HCEC 1CT (cell line): ENCODE results near the gene NFKB2.

Source experiments
- DNase-seq: peaks from one replicate; pipeline ENCODE4 v3.0.0-alpha.2; 2017

Gene NFKB2

GRCh38 chr10:102408728-102409603 lies 13.5 kb downstream of the NFKB2 start:
- no peak for DNase-seq

DNA sequence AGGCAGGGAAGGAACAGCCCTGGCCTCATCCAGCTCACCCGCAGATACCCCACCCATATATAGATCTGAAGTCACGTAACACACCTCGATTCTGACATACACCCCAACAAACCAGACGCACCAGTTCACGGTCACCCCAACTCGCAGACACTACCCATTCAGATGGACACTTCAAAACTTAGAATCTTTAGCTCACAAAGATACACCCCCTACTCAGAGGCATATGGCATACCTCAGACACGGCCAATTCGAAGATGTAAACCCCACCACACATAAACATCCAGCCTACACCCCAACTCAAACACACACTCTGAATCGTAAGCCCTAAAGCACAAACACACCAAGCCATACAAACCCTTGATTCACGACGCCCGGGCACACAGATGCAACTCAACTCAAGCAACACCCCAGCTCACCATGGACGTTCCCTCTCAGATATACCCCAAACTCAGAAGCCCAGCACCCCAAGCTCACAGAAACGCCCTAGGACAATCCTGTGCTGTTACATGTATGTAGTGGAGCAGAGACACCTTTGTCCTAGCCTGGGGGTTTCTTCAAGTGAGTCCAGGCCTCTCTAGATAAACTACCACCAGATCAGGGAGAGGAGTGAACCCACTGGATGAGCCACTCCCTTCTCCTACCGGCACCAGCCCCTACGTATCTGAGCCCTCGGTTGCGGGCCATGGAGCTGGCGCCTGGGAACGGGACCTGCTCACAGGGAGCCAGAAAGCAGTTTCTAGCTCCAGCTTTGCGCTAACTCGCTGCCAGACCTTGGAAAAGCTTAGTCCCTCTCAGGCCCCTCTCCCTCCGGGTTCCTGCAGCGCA lies 14.3 kb downstream of the NFKB2 start:
- DNase-seq = no peak

- no peak for DNase-seq
Observed at GRCh38 chr10:102410429-102411073, 15.0 kb downstream of the NFKB2 start.

DNA sequence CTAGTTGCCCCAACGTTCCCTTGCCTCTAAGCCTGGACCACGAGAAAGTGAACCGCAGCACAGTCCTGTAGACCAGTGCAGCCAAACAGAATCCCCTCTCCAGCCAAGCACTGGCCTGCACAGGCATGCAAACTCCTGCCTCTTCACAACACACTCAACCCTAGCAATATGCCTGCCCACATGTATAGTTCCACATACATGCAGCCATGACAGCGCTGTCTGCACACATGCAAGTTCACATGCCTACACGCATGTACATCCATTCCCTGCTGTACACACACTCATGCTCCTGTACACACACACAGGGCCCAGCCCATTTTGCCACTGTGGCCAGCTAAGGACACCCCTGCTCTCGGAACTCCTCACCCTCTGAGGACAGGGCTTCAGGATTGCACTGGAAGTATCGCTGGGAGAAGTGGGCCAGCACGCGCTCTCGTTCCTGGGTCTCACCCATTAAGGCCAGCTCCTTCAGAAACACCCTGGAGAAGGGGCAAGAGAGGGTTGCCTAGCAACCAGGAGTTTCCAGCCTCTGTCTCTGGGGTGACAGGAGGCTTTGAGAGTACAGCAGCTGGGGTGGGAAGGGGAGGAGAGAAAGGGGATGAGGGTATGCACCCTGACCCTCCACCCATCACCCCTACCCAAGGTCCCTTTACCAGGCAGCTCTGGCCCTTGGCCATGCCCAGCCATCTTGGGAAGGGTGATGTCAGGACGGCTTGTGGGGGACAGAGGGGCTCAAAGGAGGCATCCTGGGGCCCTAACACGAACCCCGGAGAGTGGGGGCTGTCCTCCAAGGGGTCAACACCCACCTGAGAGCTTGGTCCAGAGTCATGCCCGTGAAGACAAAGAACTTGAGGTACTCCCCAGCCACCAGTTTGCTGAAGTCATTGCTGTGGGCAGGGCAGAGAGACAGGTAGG lies 16.1 kb downstream of the NFKB2 start:
- DNase-seq = no peak

- no peak for DNase-seq
Observed at GRCh38 chr10:102412293-102412692, 16.8 kb downstream of the NFKB2 start.

DNA sequence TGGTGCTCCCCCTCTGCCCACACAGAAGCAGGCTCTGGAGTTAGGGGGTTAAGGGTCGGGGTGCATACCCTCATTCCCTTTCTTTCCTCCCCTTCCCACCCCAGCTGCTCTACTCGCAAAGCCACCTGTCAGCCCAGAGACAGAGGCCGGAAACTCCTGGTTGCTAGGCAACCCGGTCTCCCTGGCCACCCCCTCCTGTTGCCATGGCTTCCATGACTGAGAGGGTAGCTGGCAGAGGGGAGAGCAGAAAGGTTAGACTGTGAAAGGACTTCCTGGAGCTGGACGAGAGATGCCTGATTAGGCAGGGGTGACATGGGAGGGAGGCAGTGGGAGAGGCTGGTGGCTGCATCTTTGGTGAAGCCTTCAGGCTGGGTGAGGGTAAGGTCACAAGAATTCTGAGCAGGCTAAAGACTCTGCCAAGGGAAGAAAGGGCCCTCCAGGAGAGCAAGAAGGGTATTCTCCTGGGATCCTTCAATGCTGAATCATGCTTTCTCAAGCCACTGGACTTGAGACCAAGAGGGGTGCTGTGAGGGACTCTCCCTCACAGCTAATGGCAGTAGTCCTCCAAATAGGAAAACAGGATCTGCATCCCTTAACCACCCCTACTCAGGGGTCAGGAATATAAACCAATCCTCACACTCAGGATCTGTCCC lies 17.7 kb downstream of the NFKB2 start:
- no peak for DNase-seq

DNA sequence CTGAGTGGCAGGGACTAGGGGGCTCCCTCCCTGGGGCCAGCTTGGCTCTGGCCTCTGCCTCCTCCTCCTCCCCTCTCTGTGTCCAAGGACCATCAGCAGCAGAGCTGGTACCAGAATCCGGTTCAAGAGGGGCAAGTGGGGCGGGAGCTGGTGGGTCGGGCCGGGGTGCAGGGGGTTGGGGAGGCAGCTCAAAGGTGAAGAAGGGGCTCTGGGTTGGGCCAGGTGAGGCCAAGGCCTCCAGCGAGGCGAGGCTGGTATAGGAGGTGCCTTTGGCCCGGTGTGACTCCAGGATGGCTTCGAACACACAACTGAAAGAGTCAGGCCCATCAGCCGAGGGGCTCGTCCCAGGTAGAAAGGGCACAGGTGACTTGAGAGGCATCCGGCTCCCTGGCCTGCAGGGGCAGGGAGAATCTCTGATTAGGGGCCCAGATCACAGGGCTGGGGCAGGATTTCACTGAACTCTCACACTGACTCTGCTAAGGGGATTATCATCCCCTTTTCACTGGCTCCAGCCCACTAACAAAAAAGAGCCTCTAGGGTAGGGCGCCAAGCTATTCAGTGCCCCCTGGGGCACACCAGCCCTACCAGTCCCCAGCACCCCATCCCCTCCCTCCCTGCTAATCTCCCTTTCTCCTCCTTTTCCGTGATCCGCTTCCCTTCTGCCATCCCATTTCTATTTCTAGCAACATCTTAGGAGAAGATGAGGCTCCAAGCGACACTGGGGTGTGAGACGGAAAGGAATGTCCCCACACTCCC lies 18.5 kb downstream of the NFKB2 start:
- no peak for DNase-seq

DNA sequence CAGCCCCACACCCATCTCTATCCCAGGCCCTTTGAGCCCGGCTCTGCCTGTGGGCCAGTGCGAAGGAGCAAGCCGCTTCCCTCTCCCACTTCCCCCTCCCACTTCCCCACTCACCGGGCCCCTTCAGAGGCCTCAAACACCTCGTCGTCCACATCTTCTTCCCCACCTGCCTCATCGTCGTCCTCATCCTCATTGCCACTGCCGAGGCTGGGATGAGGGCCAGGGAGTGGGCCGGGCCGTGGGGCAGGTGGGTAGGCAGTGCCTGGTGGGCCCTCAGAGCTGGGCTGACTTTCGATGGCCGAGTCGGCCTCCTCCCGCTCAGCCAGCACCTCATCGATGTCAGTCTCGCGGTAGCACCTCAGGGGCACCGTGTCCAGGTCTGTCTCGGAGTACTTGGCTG lies 19.2 kb downstream of the NFKB2 start:
- no peak for DNase-seq

DNA sequence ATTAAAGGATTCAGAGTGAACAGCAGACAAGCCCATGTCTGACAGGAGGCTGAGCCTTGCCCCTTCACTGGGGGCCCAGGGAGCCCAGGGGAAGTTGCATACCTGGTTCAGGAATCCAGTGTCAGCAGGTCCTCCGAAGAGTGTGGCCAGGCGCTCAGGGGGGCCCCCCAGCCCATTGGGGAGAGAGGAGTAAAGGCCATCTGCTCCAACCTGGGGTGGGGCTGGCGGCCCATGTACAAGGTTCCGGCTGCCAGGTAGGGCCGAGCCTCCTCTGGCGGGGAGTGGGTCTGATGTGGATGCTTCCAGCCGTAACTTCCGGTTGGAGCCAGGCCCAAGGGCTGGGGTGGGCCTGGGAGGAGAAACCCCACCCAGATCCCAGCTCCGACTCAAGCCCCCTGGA lies 20.8 kb downstream of the NFKB2 start:
- no peak for DNase-seq

GRCh38 chr10:102416695-102417094 lies 21.2 kb downstream of the NFKB2 start:
- DNase-seq = no peak

DNA sequence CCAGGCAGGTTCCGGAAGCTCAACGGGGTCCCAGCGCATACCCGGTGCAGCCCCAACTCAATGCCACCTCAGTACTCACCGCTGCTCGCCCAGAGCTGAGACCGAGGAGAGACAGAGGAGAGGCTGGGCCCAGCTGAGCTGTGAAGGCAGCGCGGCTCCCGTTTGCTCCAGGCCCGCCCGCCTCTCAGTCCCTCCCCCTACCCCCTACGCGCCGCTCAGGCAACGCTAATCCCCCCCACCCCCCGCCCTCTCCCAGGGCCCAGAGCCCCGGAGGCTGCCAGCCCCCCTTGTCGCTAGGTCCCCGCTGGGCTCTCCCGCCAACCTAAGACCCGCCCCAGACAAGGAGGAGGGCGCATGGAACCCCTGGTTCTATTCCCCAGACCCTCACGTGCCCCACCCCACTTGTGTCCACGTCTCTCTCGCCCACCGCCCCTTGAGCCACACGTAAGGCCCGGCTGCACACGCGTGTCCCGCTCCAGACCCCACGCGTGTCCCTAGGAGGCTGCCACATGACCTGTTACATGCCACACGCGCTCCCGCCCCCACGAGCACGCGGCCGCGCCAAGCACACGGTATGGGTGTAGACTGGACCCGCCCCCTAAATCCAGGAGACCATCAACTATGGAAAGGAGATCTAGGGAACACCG lies 23.2 kb downstream of the NFKB2 start, which contains the start of gene PSD:
TSS of gene PSD (minus strand) at position 164 of the 647 bp plus-strand sequence. CDS start 1,747 bp downstream, outside the sequence.
- no peak for DNase-seq

GRCh38 chr10:102419269-102420180 lies 24.0 kb downstream of the NFKB2 start:
- DNase-seq = no peak

- no peak for DNase-seq
Observed at GRCh38 chr10:102420181-102420713, 24.7 kb downstream of the NFKB2 start.

GRCh38 chr10:102420714-102421506 lies 25.4 kb downstream of the NFKB2 start, which contains the start of gene FBXL15:
Gene FBXL15 (plus strand): TSS chr10:102420836. CDS start chr10:102421130, 294 bp downstream.
- peak; percentile 92 for DNase-seq

GRCh38 chr10:102421507-102421756 lies 25.9 kb downstream of the NFKB2 start:
- DNase-seq = no peak

GRCh38 chr10:102421757-102422512 lies 26.4 kb downstream of the NFKB2 start:
- peak; percentile 16 for DNase-seq

GRCh38 chr10:102422545-102423129 lies 27.1 kb downstream of the NFKB2 start:
- DNase-seq = peak; percentile 76
